Endodermal cell (in vitro differentiated cells): ENCODE data around the gene PRRT3. TPM values are rescaled to one million over a fixed set of nuclear protein-coding genes. Genes with fewer than 3 reads are reported as not detected.

ENCODE experiments used
- DNase-seq: peaks from one replicate; pipeline ENCODE4 v3.0.0-alpha.2; 2017
- H3K27ac ChIP-seq: 2 replicates; pipeline ENCODE4 v1.5.1; 2013; ENCODE audit warnings: mild to moderate bottlenecking, low read depth, low read length, moderate library complexity
- H3K27me3 ChIP-seq: 2 replicates; pipeline ENCODE4 v1.6.1; 2013; ENCODE audit warnings: mild to moderate bottlenecking, low read length, moderate library complexity; ENCODE audit not compliant: insufficient read depth, control insufficient read depth, poor library complexity, severe bottlenecking
- H3K36me3 ChIP-seq: 2 replicates; pipeline ENCODE4 v1.7.0; 2013; ENCODE audit warnings: mild to moderate bottlenecking, low read length, moderate library complexity; ENCODE audit not compliant: control insufficient read depth, insufficient read depth
- H3K4me1 ChIP-seq: one replicate; pipeline ENCODE4 v1.7.0; 2013; ENCODE audit warnings: low read length; ENCODE audit not compliant: control insufficient read depth, insufficient read depth
- H3K4me3 ChIP-seq: 2 replicates; pipeline ENCODE4 v1.5.1; 2013; ENCODE audit warnings: mild to moderate bottlenecking, low read length, moderate library complexity
- H3K9ac ChIP-seq: 2 replicates; pipeline ENCODE4 v1.6.1; 2013; ENCODE audit warnings: mild to moderate bottlenecking, low read length, moderate library complexity; ENCODE audit not compliant: poor library complexity, severe bottlenecking; ENCODE audit errors: extremely low read depth
- H3K9me3 ChIP-seq: 2 replicates; pipeline ENCODE4 v1.6.1; 2013; ENCODE audit warnings: mild to moderate bottlenecking, low read length, moderate library complexity; ENCODE audit not compliant: control insufficient read depth
- H3K27ac Mint-ChIP-seq: 2 replicates; pipeline ENCODE4 v1.8.0; 2020; ENCODE audit warnings: mixed read lengths
- H3K27me3 Mint-ChIP-seq: 2 replicates; pipeline ENCODE4 v1.8.0; 2021; ENCODE audit warnings: mild to moderate bottlenecking, mixed read lengths; ENCODE audit not compliant: insufficient read depth
- H3K36me3 Mint-ChIP-seq: 2 replicates; pipeline ENCODE4 v1.8.0; 2020; ENCODE audit warnings: low read depth, mixed read lengths
- H3K4me1 Mint-ChIP-seq: 2 replicates; pipeline ENCODE4 v1.8.0; 2020; ENCODE audit warnings: mixed read lengths
- H3K4me3 Mint-ChIP-seq: 2 replicates; pipeline ENCODE4 v1.8.0; 2020; ENCODE audit warnings: mild to moderate bottlenecking, moderate library complexity, mixed read lengths
- H3K9me3 Mint-ChIP-seq: 2 replicates; pipeline ENCODE4 v1.8.0; 2020; ENCODE audit warnings: mild to moderate bottlenecking, mixed read lengths
- WGBS, 2 experiments: methylation state at CpG; one replicate each; pipeline versions ENCODE4 v1.1.5 to v1.1.7; 2013; ENCODE audit warnings: missing lambda C conversion rate in 2 of 2, mixed read lengths in 1 of 2; ENCODE audit not compliant: insufficient coverage in 1 of 2, insufficient read length in 1 of 2; 5-methylcytosine and 5-hydroxymethylcytosine counted together
- total RNA-seq, 2 donors: library from RNA; stranded (reverse); fragmentation: NEBNext Ultra II Directional in 1 of 2; extraction: Animal tissue kit (Norgen Biotek cat#: 25700) in 1 of 2; gene quantifications; 2 replicates in 1 of 2; 3 replicates in 1 of 2; pipeline ENCODE4 v1.2.1, GENCODE V29; 2021
- TF ChIP-seq, protein P1 (sequence below): fragments of 200-600 bp; sonication (generic); conservative IDR thresholded peaks from 2 replicates; pipeline ENCODE4 v1.5.0; 2021; ENCODE audit warnings: antibody characterized with exemption, mild to moderate bottlenecking

The PRRT3 gene
- total RNA-seq, 2 donors from 2014 or later, result 7.4 to 11.3 TPM

DNA sequence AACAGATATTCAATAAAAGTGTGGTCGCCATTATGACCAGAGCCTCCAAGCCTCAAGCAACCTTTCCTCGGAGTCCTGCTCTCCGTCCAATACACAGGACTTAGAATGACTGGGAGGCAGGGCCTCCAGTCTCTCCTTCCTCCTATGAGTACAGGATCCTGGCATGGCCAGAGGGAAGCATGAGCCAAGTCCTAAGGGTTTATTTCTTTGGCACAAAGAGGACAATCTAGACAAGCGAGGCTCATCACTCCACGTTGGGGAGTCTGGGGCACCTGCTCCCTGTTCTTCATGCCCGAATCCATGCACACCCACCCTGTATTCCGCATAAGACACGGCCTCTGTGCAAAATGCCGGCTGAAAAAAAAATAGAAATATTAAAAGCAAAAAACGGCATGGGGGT is 6.8 kb downstream of the PRRT3 start:
- 94 to 100% methylated on average over 8 to 10 of the region's 10 CpGs for WGBS, 2 experiments
- Histone ChIP-seq H3K4me3 (peak overlapping the region; percentile 79), H3K9me3 (no peaks in the 10 kb centered on the region), H3K36me3 (peaks cover 7% of the 10 kb centered on the region), H3K4me1 (no peaks in the 10 kb centered on the region), H3K9ac (no peak overlapping the region), H3K27me3 (no peaks in the 10 kb centered on the region), H3K27ac (no peak overlapping the region)
- H3K27ac Mint-ChIP-seq, result no peak overlapping the region
- H3K4me1 Mint-ChIP-seq, result no peaks in the 10 kb centered on the region
- H3K9me3 Mint-ChIP-seq, result no peaks in the 10 kb centered on the region
- H3K36me3 Mint-ChIP-seq, result peaks cover 27% of the 10 kb centered on the region
- peak overlapping the region; percentile 64 for H3K4me3 Mint-ChIP-seq
- TF ChIP-seq, protein P1, sequence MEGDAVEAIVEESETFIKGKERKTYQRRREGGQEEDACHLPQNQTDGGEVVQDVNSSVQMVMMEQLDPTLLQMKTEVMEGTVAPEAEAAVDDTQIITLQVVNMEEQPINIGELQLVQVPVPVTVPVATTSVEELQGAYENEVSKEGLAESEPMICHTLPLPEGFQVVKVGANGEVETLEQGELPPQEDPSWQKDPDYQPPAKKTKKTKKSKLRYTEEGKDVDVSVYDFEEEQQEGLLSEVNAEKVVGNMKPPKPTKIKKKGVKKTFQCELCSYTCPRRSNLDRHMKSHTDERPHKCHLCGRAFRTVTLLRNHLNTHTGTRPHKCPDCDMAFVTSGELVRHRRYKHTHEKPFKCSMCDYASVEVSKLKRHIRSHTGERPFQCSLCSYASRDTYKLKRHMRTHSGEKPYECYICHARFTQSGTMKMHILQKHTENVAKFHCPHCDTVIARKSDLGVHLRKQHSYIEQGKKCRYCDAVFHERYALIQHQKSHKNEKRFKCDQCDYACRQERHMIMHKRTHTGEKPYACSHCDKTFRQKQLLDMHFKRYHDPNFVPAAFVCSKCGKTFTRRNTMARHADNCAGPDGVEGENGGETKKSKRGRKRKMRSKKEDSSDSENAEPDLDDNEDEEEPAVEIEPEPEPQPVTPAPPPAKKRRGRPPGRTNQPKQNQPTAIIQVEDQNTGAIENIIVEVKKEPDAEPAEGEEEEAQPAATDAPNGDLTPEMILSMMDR, result no peak
- H3K27me3 Mint-ChIP-seq, result peaks cover 8% of the 10 kb centered on the region
- no peak for DNase-seq

DNA sequence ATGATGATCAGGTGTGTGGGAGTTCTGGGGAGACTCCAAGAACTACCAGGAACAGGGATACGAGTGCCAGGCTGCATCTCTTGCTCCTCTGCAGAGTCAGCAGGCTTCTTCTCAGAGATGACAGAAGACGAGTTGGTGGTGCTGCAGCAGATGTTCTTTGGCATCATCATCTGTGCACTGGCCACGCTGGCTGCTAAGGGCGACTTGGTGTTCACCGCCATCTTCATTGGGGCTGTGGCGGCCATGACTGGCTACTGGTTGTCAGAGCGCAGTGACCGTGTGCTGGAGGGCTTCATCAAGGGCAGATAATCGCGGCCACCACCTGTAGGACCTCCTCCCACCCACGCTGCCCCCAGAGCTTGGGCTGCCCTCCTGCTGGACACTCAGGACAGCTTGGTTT is 7.9 kb downstream of the PRRT3 start:
- H3K27ac ChIP-seq, result no peak overlapping the region
- Mint-ChIP-seq H3K27me3 (peaks cover 8% of the 10 kb centered on the region), H3K9me3 (peaks cover 4% of the 10 kb centered on the region), H3K4me1 (no peaks in the 10 kb centered on the region), H3K36me3 (peaks cover 27% of the 10 kb centered on the region), H3K27ac (no peak overlapping the region), H3K4me3 (no peak overlapping the region)
- DNase-seq, result no peak
- H3K9me3 ChIP-seq, result no peaks in the 10 kb centered on the region
- H3K9ac ChIP-seq, result no peak overlapping the region
- TF ChIP-seq, protein P1, result no peak
- WGBS, 2 experiments, result 92 to 95% methylated on average over 6 to 11 of the region's 11 CpGs
- H3K27me3 ChIP-seq, result no peaks in the 10 kb centered on the region
- no peaks in the 10 kb centered on the region for H3K4me1 ChIP-seq
- H3K36me3 ChIP-seq, result peaks cover 7% of the 10 kb centered on the region
- H3K4me3 ChIP-seq, result no peak overlapping the region

DNA sequence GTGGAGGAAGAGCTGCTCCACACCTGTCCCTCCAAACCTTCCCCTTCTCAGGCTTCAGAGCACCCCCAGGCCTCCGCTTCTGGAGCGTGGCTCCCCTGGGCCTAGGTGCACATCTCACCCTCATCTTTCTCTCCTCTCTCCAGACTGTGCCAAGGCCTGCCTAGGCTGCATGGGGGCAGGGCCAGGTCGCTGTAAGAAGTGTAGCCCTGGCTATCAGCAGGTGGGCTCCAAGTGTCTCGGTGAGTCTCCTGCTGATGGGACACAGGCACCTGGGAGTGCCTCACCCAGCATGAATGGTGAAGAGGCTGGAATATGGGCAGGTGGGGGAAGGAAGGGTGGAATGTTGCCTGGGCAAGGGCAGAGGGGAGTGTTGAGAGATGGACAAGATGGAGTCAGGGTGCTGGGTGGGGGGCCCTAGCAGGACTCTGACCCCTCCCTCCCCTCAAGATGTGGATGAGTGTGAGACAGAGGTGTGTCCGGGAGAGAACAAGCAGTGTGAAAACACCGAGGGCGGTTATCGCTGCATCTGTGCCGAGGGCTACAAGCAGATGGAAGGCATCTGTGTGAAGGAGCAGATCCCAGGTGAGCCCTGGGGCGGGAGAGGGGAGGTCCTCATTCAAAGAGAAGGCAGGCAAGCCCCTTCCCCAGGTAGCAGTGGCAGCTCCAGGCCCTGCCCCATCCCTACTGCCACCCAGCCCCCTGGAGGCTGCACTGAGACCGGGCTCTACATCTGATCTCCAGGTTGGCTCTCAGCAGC is 9.1 kb downstream of the PRRT3 start:
- H3K27ac ChIP-seq, result no peak overlapping the region
- Mint-ChIP-seq H3K4me1 (no peaks in the 10 kb centered on the region), H3K9me3 (peaks cover 4% of the 10 kb centered on the region), H3K36me3 (peaks cover 34% of the 10 kb centered on the region), H3K4me3 (no peak overlapping the region), H3K27ac (peak overlapping the region; percentile 36), H3K27me3 (peaks cover 7% of the 10 kb centered on the region)
- no peaks in the 10 kb centered on the region for H3K4me1 ChIP-seq
- no peak overlapping the region for H3K4me3 ChIP-seq
- H3K9me3 ChIP-seq, result no peaks in the 10 kb centered on the region
- 83 to 86% methylated on average over 1 to 11 of the region's 11 CpGs for WGBS, 2 experiments
- no peak for DNase-seq
- TF ChIP-seq, protein P1, result peak; percentile 18
- H3K9ac ChIP-seq, result no peak overlapping the region
- H3K36me3 ChIP-seq, result peaks cover 9% of the 10 kb centered on the region
- H3K27me3 ChIP-seq, result no peaks in the 10 kb centered on the region
